Midbrain (tissue), 1 donor: Measurements from ENCODE around the gene SLC16A10.
"Not testable (repeated sequence)": the region's sequence is repeated elsewhere in the genome, so short reads cannot be mapped to it uniquely, and the experiment has no call there.

Source experiments
- DNase-seq: peaks from one replicate; lab custom pipeline; 2025; lab: John Stamatoyannopoulos, UW

SLC16A10 gene

DNA sequence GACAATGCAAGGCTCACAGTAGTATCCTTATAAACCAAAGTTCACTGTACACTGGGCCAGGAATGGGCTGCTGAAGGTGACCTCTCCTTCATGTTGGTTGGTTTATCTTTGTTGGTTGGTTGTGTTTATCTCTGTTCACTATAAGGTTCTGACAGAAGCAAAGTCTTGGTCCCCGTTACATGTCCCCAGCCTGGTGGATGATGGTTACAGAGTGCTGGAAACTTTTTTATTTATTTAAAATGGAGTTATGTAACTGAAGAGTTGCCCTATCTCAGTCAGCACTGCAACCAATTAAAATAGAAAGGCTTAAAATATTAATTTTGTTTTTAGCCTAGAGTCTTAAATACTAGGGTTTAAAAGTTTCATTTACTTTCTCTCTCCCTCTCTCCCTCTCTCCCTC lies 100.6 kb downstream of the SLC16A10 start:
- DNase-seq = no peak

DNA sequence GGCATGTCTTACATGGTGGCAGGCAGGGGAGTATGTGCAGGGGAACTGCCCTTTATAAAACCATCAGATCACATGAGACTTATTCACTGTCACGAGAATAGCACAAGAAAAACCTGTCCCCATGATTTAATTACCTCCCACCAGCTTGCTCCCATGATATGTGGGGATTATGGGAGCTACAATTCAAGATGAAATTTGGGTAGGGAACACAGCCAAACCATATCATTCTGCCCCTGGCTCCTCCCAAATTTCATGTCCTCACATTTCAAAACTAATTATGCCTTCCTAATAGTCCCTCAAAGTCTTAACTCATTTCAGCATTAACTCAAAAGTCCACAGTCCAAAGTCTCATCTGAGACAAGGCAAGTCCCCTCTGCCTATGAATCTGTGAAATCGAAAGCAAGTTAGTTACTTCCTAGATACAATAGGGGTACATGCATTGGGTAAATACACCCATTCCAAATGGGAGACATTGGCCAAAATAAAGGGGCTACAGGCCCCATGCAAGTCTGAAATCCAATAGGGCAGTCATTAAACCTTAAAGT lies 102.4 kb downstream of the SLC16A10 start:
- DNase-seq = not testable (repeated sequence)

DNA sequence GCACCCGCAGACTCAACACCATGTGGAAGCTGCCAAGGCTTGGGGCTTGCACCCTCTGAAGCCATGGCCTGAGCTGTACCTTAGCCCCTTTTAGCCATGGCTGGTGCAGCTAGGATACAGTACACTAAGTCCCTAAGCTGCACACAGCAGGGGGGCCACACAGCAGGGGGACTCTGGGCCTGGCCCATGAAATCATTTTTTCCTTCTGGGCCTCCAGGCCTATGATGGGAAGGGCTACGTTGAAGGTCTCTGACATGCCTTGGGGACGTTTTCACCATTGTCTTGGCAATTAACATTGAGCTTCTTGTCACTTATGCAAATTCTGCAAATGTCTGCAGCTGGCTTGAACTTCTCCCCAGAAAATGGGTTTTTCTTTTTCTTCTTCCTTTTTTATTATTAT lies 103.3 kb downstream of the SLC16A10 start:
- no peak for DNase-seq

DNA sequence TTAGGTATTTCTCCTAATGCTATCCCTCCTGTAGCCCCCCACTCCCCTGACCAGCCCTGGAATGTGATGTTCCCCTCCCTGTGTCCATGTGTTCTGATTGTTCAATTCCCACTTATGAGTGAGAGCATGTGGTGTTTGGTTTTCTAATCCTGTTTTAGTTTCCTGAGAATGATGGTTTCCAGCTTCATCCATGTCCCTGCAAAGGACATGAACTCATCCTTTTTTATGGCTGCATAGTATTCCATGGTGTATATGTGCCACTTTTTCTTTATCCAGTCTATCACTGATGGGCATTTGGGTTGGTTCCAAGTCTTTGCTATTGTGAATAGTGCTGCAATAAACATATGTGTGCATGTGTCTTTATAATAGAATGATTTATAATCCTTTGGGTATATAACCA lies 103.8 kb downstream of the SLC16A10 start:
- not testable (repeated sequence) for DNase-seq

DNA sequence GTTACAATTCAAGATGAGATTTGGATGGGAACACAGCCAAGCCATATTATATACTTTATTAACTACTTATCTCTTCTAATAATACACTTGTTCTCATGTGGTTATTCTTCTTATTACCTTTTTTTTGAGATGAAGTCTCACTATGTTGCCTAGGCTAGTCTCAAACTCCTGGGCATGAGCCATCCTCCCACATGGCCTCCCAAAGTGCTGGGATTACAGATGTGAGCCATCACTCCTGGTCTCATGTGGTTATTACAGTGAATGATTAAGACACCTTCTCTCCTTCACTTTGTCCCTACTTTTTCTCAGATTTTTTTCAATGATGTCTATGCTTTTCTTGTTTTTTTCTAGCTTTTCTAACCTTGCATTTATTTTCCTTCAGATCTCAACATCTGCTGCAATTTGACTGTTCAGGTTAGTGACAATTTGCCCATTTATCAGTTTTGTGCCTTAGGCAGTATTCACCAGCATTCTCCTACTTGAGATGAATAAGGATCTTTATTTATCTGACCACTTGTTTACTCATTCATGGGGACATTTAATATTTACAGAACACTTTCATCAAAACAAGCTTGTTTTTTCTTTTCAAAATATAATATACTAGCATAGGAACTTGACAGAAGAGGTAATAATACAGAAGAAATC lies 105.7 kb downstream of the SLC16A10 start:
- DNase-seq = no peak

DNA sequence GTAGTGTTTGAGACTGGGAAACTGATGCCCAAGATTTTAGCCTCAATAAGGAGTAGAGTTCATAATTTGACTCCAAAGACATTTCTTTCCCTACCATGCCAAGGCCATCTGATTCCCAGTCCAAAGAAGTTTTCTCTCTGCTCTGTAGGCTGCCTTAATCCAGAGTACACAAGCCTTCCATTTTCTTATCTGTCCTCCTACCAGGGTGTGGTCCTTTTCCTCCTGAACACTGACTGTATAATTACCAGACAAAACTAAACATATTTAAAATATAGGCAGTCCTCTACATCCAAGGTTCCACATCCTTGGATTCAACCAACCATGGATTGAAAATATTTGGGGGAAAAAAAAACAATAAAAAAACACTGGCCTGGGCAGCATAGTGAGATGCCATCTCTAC lies 108.4 kb downstream of the SLC16A10 start:
- DNase-seq = no peak

DNA sequence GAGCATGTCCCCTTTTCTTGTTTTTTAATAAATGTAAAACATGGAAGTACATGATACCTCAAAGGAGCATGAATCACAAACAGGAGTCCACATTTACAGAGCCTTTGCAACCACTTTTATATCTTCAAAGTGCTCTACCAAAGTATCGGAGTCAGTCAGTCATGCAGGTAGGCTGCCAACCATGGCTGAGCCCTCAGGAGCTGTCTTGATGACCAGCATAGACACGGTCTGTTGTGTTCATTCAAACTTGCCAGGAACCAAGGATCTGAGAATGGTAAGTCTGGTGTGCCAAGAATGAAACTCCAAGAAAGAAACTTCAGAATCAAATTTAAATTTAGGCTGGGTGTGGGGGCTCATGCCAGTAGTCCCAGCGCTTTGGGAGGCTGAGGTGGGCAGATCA lies 111.5 kb downstream of the SLC16A10 start:
- DNase-seq = no peak

DNA sequence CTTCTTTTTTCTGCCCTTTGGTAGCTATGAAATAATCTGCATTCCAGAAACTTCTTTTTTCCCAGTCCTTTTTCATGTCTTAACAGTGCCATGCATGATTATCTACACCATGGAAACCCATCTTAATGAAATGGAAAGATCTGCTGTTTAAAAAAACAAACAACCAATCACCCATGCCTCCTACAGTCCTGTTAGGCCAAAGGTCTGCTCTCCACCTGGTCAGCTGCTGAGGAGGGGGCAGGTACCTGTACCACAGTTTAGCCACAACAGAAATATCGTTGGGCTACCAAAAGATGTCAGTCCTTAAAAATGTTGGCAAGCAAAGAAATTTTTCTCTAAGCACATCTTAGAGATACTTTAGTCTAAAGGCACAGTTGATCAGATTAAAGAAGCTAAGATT lies 112.6 kb downstream of the SLC16A10 start:
- DNase-seq = no peak

DNA sequence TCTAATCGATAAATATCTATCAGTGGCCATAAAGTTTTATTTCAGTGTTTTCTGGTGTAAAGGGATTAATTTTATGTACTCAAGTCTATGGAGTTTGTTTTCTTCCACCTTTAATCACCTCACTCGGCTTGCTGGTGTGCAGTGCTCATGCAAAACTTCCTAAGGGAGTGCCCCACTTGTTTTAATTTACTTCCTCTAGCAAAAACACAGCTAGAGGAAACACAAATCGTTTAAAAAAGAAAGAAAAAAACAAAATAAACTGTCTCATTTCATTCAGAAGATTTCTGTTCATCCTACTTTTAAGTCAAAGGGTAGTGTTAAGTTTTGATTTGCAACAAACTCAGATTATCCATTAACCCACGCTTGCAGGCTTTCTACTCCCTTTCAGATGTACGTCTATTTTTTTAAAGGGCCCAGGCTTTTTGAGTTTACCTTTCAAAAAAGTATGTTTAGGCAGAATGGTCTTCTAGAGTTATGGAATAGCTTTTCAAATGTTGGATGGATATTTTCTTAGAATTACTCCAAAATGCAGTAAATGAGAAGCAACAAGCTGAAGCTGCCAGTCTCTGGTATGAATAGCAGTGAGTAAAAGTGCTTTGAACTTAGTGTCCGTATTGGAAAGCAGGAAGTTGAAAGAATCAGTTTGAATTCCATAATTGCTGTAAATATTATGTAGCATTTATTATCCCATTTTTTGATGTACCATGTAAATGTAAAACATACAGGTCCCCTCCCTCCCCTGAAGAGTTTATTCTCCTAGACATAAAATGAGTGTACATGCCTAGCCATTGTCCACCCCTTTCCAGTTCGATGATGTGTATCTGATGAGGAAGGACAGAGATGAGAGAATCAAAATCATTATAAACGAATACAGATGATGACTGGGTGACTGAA lies 113.3 kb downstream of the SLC16A10 start:
- no peak for DNase-seq

DNA sequence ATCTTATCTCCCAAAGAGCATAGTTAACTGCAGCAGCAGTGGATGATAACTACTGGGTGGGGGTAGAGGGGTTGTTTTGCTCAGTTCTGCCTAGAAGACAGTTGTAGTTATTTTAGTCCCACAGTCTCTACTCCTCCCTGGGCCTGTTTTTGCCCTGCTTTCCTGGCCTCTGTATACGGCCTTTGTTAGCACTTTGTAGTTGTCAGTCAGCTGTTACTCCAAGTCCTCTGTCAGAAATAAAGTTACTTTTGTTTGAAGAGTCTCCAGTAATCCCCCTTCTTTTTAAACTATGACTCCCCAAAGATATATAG lies 113.9 kb downstream of the SLC16A10 start:
- DNase-seq = no peak

DNA sequence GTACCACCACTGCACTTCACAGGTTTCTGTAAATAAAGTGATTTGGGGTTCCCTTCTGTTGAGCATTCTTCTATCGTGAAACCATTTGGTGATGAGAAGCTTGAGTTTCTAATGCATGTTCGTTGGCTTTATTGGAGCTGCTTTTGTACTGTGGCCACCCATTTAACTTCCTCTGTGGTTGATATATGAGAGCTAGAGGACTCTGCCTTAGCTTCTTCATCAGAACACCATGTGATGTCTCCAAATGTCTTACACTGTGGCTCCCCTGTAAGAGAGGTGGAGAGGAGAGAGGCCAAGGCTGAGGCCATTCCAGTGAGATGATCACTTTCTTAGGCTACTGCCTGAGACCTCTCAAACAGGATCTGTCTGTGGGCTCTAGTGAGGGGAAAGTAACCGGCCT lies 114.5 kb downstream of the SLC16A10 start:
- DNase-seq = no peak

DNA sequence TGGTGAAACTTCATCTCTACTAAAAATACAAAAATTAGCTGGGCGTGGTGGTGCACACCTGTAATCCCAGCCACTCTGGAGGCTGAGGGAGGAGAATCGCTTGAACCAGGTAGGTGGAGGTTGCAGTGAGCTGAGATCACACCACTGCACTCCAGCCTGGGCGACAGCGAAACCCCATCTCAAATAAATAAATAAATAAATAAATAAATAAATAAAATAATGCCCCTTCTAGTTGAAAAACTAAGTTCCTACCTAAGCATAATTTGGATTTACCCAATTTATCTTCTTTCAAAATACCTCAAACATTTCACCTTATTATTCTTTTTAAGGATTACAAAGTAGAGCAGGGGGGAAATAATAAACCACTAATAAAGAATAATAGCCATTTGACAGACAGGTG lies 116.2 kb downstream of the SLC16A10 start:
- DNase-seq = not testable (repeated sequence)

DNA sequence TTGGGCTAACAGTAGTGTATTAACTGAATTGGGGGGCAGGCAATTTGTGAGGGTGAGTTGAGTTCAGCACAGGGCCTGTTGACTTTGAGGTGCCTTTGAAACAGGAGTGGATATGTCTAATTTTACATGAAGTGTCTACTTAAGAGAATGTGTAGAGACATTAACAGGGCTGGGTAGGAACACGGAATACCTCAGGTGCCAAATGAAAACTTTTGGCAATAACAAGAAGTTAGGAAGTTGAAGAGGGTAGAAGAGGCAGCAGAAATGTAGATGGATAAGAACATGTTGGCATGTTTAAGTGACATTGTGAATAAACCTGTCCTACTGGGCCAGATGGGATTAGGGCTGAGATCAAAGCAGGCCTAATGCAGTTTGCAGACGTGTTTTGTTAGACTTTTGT lies 117.0 kb downstream of the SLC16A10 start:
- DNase-seq = no peak

DNA sequence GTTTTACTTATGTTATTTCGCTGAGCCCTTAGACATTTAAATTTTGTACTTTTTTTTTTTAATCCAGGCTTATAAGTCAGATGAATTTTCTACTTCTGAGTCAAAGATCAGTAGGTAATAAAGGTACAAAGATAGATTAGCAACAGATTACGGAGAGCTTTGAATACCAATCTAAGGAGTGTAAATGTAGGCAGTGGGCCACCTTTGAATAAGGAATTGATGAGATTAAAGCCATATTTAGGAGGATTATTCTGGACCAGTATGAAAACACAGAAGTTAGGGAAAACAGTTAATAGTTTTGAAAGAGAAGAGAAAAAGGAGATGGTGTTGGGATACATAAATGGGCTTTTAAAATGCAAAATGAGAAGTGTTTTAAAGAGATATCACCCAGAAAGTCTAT lies 117.6 kb downstream of the SLC16A10 start:
- no peak for DNase-seq

DNA sequence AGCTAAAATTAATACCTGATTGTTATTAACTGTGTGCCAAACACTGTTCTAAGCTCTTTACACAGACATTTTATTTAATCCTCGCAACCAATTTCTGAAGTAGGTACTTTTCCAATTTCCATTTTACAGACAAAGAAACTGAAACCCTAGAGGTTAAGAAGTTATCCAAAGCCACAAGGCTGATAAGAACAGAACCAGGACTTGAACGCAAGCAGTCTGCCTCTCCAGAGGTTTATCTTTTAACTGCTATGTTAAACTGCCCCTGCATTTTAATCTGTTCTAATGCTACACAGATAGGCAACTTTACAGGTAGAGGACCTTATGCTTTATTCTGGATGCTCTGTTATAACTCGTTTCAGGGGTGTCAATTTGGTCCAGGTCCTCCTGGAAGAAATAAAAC lies 118.2 kb downstream of the SLC16A10 start:
- no peak for DNase-seq

DNA sequence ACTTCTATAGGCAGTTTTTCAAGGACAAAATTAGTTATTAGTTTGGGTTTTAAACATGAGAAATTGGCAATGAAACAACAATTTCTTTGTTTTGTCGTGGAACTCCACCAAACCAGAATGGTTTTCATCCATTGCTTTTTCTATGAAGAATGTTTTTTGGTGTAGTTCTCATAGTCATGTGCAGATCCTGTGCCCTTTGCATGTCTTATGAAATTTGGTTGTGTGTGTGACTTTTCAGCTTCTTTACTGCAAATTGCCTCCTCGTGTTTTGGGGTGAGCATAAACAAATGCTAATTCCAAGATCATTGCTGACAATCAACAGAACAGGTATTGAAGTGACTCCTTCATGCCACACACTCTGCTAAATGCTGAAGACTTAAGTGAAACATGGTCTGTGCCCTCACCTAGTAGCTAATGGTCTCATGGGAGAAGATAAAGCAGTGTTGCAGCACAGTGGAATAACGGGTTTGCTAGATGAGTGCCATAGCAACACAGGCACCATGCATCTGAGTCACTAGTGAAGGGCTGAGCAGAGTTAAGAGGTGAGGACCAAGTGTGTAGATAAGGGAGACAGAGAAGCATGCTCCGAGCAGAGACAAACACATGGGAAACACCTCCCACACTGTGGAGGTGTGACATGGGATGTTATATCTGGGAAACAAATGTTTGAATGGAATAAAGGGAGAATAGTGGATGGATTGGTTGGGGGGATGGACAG lies 120.0 kb downstream of the SLC16A10 start:
- no peak for DNase-seq

DNA sequence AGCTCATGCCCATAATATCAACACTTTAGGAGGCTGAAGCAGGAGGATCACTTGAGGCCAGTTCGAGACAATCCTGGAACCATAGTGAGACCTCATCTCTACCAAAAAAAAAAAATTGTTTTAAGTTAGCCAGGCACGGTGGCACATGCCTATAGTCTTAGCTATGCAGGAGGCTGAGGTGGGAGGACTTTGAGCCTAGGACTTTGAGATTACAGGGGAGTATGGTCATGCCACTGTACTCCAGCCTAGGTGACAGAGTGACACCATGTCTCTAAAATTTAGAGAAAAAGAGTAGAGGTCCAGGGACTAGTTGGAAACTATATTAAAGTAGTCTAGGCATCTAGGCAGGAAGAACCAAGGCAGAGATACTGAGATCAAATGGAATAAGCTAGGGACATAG lies 121.6 kb downstream of the SLC16A10 start:
- no peak for DNase-seq

DNA sequence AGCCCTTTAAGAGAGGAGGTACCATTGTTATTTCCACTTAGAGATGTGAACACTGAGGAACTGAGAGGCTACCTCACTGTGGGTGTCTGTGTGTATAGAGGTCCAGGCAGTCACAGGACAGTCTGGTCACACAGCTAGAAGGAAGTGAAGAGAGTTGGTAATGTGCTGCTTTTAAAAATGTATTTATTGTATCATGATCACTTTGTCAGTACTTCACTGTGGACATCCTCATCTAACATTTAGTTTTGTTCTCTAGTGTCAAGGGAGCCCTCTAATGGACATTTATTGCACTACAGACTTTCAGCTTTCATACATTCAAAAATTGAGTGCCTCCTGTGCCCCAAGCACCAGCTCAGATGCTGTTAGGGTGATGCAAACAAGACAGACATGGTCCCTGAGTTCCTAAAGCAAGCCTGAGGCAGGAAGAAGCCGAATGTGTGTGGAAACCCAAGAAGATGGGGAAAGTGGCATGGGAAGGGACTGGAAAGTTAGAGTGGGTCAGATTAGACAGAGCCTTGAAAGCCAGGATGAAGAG lies 123.0 kb downstream of the SLC16A10 start:
- peak; percentile 58 for DNase-seq

DNA sequence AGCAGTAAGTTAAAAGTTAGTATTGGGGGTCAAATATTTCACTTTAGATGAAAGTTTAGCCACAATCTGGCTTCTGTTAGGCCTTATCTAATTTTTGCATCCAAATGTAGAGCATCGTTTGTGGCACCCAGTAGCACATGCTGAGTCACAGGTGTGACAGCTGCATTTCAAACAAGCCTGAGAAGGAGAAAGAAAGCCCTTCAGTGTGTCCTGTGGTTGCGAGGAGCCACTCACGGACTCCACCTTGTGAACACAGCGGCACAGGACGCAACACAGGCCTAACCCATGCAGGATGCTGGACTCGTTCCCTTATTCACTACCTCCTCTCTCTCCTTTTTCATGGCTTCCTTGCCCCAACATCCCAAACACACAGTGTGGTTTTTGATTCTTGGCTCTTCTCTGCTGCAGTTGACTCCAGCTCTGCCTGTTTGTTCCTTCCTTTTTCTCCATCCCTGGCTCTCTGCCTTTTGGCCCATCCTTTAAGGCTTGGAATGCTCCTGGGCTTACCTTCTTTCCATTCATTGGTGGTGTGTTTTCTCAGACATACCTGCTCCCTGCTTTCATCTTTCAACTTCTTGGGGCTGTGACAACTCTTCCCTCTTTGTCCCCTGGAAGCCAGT lies 124.2 kb downstream of the SLC16A10 start:
- DNase-seq = no peak

DNA sequence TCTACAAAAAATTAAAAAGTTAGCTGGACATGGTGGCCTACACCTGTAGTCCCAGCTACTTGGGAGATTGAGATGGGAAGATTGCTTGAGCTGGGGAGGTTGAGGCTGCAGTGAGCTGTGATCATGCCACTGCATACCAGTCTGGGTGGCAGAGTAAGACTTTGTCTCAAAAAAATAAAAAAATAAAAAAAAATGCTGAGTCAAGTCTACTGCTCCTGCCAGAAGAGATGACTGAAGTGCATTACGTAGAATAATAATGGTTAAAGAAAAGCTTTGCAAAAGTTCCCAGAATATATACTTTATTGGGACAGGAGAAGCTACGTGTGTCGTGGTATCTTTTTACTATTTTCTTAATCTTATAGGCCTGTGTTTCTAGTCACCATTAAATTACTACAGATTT lies 125.3 kb downstream of the SLC16A10 start:
- DNase-seq = no peak

DNA sequence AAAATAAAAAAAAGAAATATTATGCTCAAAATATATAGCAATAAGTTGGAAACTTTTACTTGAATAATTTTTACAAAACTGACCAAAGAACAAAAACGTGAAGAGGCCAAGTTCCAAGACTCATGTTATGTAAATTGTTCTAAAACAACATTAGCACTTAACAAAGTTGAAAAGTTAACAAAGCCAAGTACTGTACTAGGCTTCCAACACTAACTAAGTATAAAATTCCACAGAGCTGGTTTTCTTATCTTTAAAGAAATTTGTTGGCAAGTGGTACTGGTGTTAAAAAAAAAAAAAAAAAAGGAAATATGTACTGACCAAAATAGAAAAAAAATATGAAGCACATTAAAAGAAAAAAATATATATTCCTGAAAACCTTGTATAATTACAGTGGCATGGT lies 127.8 kb downstream of the SLC16A10 start:
- no peak for DNase-seq

DNA sequence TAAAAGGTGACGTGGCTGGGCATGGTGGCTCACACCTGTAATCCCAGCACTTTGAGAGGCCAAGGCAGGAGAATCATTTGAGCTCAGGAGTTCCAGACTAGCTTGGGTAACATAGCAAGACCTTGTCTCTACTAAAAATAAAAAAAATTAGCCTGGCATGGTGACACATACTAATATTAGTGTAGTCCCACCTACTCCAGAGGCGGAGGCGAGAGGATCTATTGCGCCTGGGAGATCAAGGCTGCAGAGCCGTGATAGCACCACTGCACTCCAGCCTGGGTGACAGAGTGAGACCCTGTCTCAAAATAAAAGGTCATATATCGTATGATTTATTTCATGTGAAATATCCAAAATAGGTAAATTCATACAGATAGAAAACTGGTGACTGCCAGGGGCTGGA lies 132.5 kb downstream of the SLC16A10 start:
- DNase-seq = no peak
